Skeletal muscle cell (primary cell): ENCODE data around the gene CAPN6.

Source experiments
- DNase-seq: peaks from one replicate; pipeline ENCODE4 v3.0.0-alpha.2; 2010; ENCODE audit warnings: low read depth
- H3K4me3 ChIP-seq: 2 replicates; pipeline ENCODE4 v1.5.1; 2011; ENCODE audit warnings: low read depth, mild to moderate bottlenecking, control low read depth, low read length, moderate library complexity

The CAPN6 gene

GRCh38 chrX:111216293-111216801 lies 53.9 kb downstream of the CAPN6 start:
- no peak overlapping the region for H3K4me3 ChIP-seq
- no peak for DNase-seq

GRCh38 chrX:111207851-111208250 lies 62.4 kb downstream of the CAPN6 start:
- no peak overlapping the region for H3K4me3 ChIP-seq
- DNase-seq: no peak

GRCh38 chrX:111200327-111200726 lies 70.0 kb downstream of the CAPN6 start:
- DNase-seq: no peak
- H3K4me3 ChIP-seq: no peak overlapping the region

- no peak overlapping the region for H3K4me3 ChIP-seq
These were observed 70.8 kb downstream of the CAPN6 start for GRCh38 chrX:111199505-111199904.

More at GRCh38 chrX:111199505-111199904, 70.8 kb downstream of the CAPN6 start:
- no peak for DNase-seq
